GM12878 (cell line): ENCODE results near the gene DYSF. TPM values are rescaled to one million over a fixed set of nuclear protein-coding genes. Genes with fewer than 3 reads are reported as not detected.

Experiments
- ATAC-seq: fragments of 200-7000 bp; cut with Tn5 transposase; 3 replicates; pipeline ENCODE4 v1.9.1; 2020; ENCODE audit warnings: mild to moderate bottlenecking, moderate library complexity
- BruUV-seq: library from RNA; stranded (reverse); fragments of 400-500 nt; replicated peaks from 2 replicates; lab custom pipeline; 2021; lab: Mats Ljungman, UMichigan
- CTCF ChIA-PET: fragments of 300-600 bp; sonication (Branson Sonifier 250); formaldehyde crosslinking; extraction: SDS; loops from one replicate; lab custom pipeline; 2021; ENCODE audit warnings: inconsistent platforms; lab: Yijun Ruan, JAX
- POLR2A ChIA-PET: fragments of 350-600 bp; formaldehyde crosslinking; extraction: SDS; loops from one replicate; lab custom pipeline; 2021; ENCODE audit warnings: inconsistent platforms; lab: Charles Lee
- RAD21 ChIA-PET: fragments of 300-600 bp; sonication (Branson Sonifier 250); formaldehyde crosslinking; loops from one replicate; lab custom pipeline; 2023; ENCODE audit warnings: antibody characterized with exemption; ENCODE audit not compliant: unreplicated experiment; lab: Charles Lee
- SMC1A ChIA-PET: fragments of 300-600 bp; sonication (Branson Sonifier 250); formaldehyde crosslinking; loops from one replicate; lab custom pipeline; 2023; ENCODE audit not compliant: unreplicated experiment, uncharacterized antibody; lab: Charles Lee
- DNase-seq: peaks from one replicate; pipeline ENCODE4 v3.0.0-alpha.2; 2011; ENCODE audit warnings: low read depth, low spot score
- FAIRE-seq: peaks from 3 replicates; lab custom pipeline; 2011; peaks lifted over from hg19 to GRCh38; lab: Jason Lieb, UNC
- H2AFZ ChIP-seq: 2 replicates; pipeline ENCODE4 v1.6.0; 2011; ENCODE audit warnings: low read depth, low read length, control low read depth; ENCODE audit not compliant: control insufficient read depth
- H3K27ac ChIP-seq: 2 replicates; pipeline ENCODE4 v1.5.1; 2011; ENCODE audit warnings: control low read depth; ENCODE audit not compliant: control insufficient read depth, insufficient read depth
- H3K27me3 ChIP-seq, 2 experiments: replicated peaks in 1 of 2; 2 replicates each; pipeline versions ENCODE4 v1.6.0 to v1.6.1; 2011; ENCODE audit warnings: low read length in 1 of 2; ENCODE audit not compliant: control insufficient read depth in 2 of 2, insufficient read depth in 2 of 2
- H3K36me3 ChIP-seq, 2 experiments: 2 replicates each; pipeline ENCODE4 v1.5.1; 2011; ENCODE audit warnings: low read length in 1 of 2; ENCODE audit not compliant: control insufficient read depth in 2 of 2, insufficient read depth in 2 of 2
- H3K4me1 ChIP-seq: 2 replicates; pipeline ENCODE4 v1.6.1; 2011; ENCODE audit warnings: mild to moderate bottlenecking, low read length, moderate library complexity, mixed read lengths; ENCODE audit not compliant: control insufficient read depth, insufficient read depth
- H3K4me2 ChIP-seq: 2 replicates; pipeline ENCODE4 v1.6.0; 2011; ENCODE audit warnings: control low read depth; ENCODE audit not compliant: control insufficient read depth, insufficient read depth
- H3K4me3 ChIP-seq: fragments of 200-600 bp; sonication (generic); 2 replicates; pipeline ENCODE4 v1.5.1; 2016
- H3K79me2 ChIP-seq: 2 replicates; pipeline ENCODE4 v1.6.0; 2011; ENCODE audit warnings: low read length; ENCODE audit not compliant: control insufficient read depth, insufficient read depth
- H3K9ac ChIP-seq: 2 replicates; pipeline ENCODE4 v1.8.0; 2011; ENCODE audit warnings: low read length, control low read depth, mixed read lengths; ENCODE audit not compliant: control insufficient read depth, insufficient read depth
- H3K9me3 ChIP-seq: replicated peaks from 3 replicates; pipeline ENCODE4 v1.5.1; 2011; ENCODE audit warnings: mild to moderate bottlenecking, low read length; ENCODE audit not compliant: control insufficient read depth, insufficient read depth
- H4K20me1 ChIP-seq: 2 replicates; pipeline ENCODE4 v1.6.0; 2011; ENCODE audit not compliant: control insufficient read depth, insufficient read depth
- CBX5 ChIP-seq: sonication (generic); IDR thresholded peaks from 2 replicates; pipeline ENCODE4 v1.6.1; 2016; ENCODE audit warnings: low read depth, moderate library complexity, mild to moderate bottlenecking, inconsistent platforms
- JUNB ChIP-seq: IDR thresholded peaks from 2 replicates; pipeline ENCODE4 v1.6.1; 2016; ENCODE audit warnings: antibody characterized with exemption, mild to moderate bottlenecking
- KLF5 ChIP-seq: fragments of 450-650 bp; IDR thresholded peaks from 2 replicates; pipeline ENCODE4 v1.6.1; 2014; ENCODE audit warnings: mild to moderate bottlenecking; ENCODE audit not compliant: partially characterized antibody
- POLR2A ChIP-seq: IDR thresholded peaks from 2 replicates; pipeline ENCODE4 v1.6.1; 2011; ENCODE audit warnings: low read depth, mild to moderate bottlenecking, low read length
- SMC3 ChIP-seq: IDR thresholded peaks from 2 replicates; pipeline ENCODE4 v1.6.1; 2011; ENCODE audit warnings: low read length, improper control_type of control experiment, borderline replicate concordance
- TARDBP ChIP-seq: IDR thresholded peaks from 2 replicates; pipeline ENCODE4 v1.6.1; 2016; ENCODE audit warnings: borderline replicate concordance
- USF2 ChIP-seq: IDR thresholded peaks from 2 replicates; pipeline ENCODE4 v1.6.1; 2011; ENCODE audit warnings: low read depth, low read length, improper control_type of control experiment, borderline replicate concordance
- WGBS: methylation state at CpG from one replicate; pipeline ENCODE4 v1.1.6; 2016; ENCODE audit warnings: low lambda C conversion rate; ENCODE audit not compliant: insufficient replicate concordance, insufficient coverage; ENCODE audit errors: missing lambda C conversion rate; 5-methylcytosine and 5-hydroxymethylcytosine counted together
- in situ Hi-C: fragments of 300-500 bp; cut with MboI; formaldehyde crosslinking; loops from 9 replicates; pipeline ENCODE4 v1.14.3; 2018; ENCODE audit warnings: mixed read lengths
- intact Hi-C: fragments of 100-400 bp; cut with micrococcal nuclease; formaldehyde crosslinking; loops from one replicate; pipeline ENCODE4 v1.14.2; 2022; ENCODE audit not compliant: unreplicated experiment
- polyA plus RNA-seq, 11 experiments: library from polyadenylated mRNA; depleted of rRNA in 4 of 11; unstranded in 6 of 11; stranded (reverse) in 5 of 11; fragments of >200 nt; fragmentation: Nextera tagmentation in 4 of 11; fragmentation: Illumina TruSeq in 1 of 11; extraction: Ambion mirVana in 4 of 11; extraction: Trizol in 1 of 11; gene quantifications; 1 replicate in 1 of 11; 2 replicates in 10 of 11; pipeline versions ENCODE4 v1.2.1 to v1.2.3, GENCODE V29; 2011 to 2016; ENCODE audit warnings: inconsistent platforms in 2 of 11, missing spikeins in 2 of 11, low read depth in 1 of 11
- total RNA-seq, 4 experiments: library from RNA; depleted of rRNA in 3 of 4; stranded (reverse); fragments of >200 nt in 3 of 4; fragmentation: Illumina TruSeq in 1 of 4; extraction: Trizol in 1 of 4; gene quantifications; 2 replicates each; pipeline versions ENCODE4 v1.2.1 to v1.2.3, GENCODE V29; 2013 to 2021

Gene DYSF
- total and polyA plus RNA-seq, 10 of the 15 experiments (the other 5 are each of a cell fraction or from before 2014, with no cell fraction given) = under 0.01 to 0.15 (median 0.03) TPM; not detected in 7

- no TSS peak for BruUV-seq
- FAIRE-seq = no peak
- 14% methylated on average over 4 of the region's 4 CpGs for WGBS
Observed at GRCh38 chr2:71528749-71529148, 75.4 kb downstream of the DYSF start.

More at GRCh38 chr2:71528749-71529148, 75.4 kb downstream of the DYSF start:
- Histone ChIP-seq H3K4me2 (no peak overlapping the region), H2AFZ (no peak overlapping the region), H3K9ac (no peak overlapping the region), H3K4me3 (no peak overlapping the region), H3K4me1 (no peaks in the 10 kb centered on the region), H3K36me3 (no peaks in the 10 kb centered on the region), H4K20me1 (no peaks in the 10 kb centered on the region; the same call in 1 of the 2 replicates), H3K27ac (no peak overlapping the region), H3K27me3 (no peaks in the 10 kb centered on the region; a peak in 2 of 4 replicates), H3K9me3 (no peaks in the 10 kb centered on the region), H3K79me2 (no peaks in the 10 kb centered on the region)
- TF ChIP-seq USF2 (no peak), SMC3 (no peak), CBX5 (no peak), TARDBP (no peak), JUNB (no peak), KLF5 (no peak), POLR2A (no peak)
- in situ Hi-C loops = loop anchor here (10.0 kb wide), 1 partner anchor 1216 kb away; no protein-coding TSS in a partner anchor
- POLR2A ChIA-PET = no interaction called here
- SMC1A ChIA-PET = interaction anchor here (1.6 kb wide), 1 partner anchor 229 kb away, joined by 5 read pairs; no protein-coding TSS in a partner anchor
- RAD21 ChIA-PET = interaction anchor here (1.3 kb wide), 1 partner anchor 10 kb away, joined by 4 read pairs; no protein-coding TSS in a partner anchor
- CTCF ChIA-PET = interaction anchor here (1.3 to 1.9 kb wide), 4 partner anchors 18 to 269 kb away, joined by 3 to 8 read pairs (median 4); no protein-coding TSS in a partner anchor
- ATAC-seq (no peak), DNase-seq (no peak)
- intact Hi-C loops = no loop called here
